HUES64 (cell line): ENCODE results near the gene ZNF462.

Source experiments
- H3K27ac ChIP-seq: 2 replicates; pipeline ENCODE4 v1.7.0; 2013; ENCODE audit warnings: low read depth, low read length, inconsistent platforms
- H3K27me3 ChIP-seq: 2 replicates; pipeline ENCODE4 v1.6.1; 2013; ENCODE audit warnings: mild to moderate bottlenecking, low read length; ENCODE audit not compliant: insufficient read depth
- H3K36me3 ChIP-seq: 2 replicates; pipeline ENCODE4 v1.6.1; 2013; ENCODE audit warnings: mild to moderate bottlenecking, low read length; ENCODE audit not compliant: insufficient read depth
- H3K4me1 ChIP-seq: 2 replicates; pipeline ENCODE4 v1.6.1; 2013; ENCODE audit warnings: mild to moderate bottlenecking, low read length, moderate library complexity; ENCODE audit not compliant: insufficient read depth
- H3K4me3 ChIP-seq: 2 replicates; pipeline ENCODE4 v1.5.1; 2013; ENCODE audit warnings: mild to moderate bottlenecking, low read length, moderate library complexity
- H3K9ac ChIP-seq: 2 replicates; pipeline ENCODE4 v1.6.1; 2013; ENCODE audit warnings: mild to moderate bottlenecking, low read depth, low read length
- H3K9me3 ChIP-seq: 2 replicates; pipeline ENCODE4 v1.6.1; 2013; ENCODE audit warnings: low read depth, low read length; ENCODE audit not compliant: insufficient read depth
- whole genome bisulfite sequencing: fragments of 150-250, 120-280 bp; methylation state at CpG from one replicate; pipeline ENCODE4 v1.1.7; 2013; ENCODE audit warnings: missing lambda C conversion rate; 5-methylcytosine and 5-hydroxymethylcytosine counted together

Gene ZNF462

GRCh38 chr9:106953174-106953573, 90.2 kb downstream of the ZNF462 start:
- Histone ChIP-seq H3K27ac (no peak overlapping the region), H3K27me3 (no peaks in the 10 kb centered on the region), H3K9me3 (no peaks in the 10 kb centered on the region), H3K4me3 (no peak overlapping the region), H3K4me1 (no peaks in the 10 kb centered on the region), H3K9ac (no peak overlapping the region), H3K36me3 (peaks cover 94% of the 10 kb centered on the region)
- WGBS, result 90% methylated on average over 3 of the region's 3 CpGs

- Histone ChIP-seq H3K4me3 (no peak overlapping the region), H3K9ac (no peak overlapping the region), H3K36me3 (peaks cover 94% of the 10 kb centered on the region), H3K4me1 (peaks cover 5% of the 10 kb centered on the region), H3K9me3 (no peaks in the 10 kb centered on the region), H3K27me3 (no peaks in the 10 kb centered on the region), H3K27ac (no peak overlapping the region)
- 87% methylated on average over 1 of the region's 1 CpG for WGBS
These were observed 91.6 kb downstream of the ZNF462 start for GRCh38 chr9:106954558-106954957.

GRCh38 chr9:106954974-106955850, 92.2 kb downstream of the ZNF462 start:
- Histone ChIP-seq H3K4me1 (peaks cover 11% of the 10 kb centered on the region), H3K27ac (no peak overlapping the region), H3K9ac (no peak overlapping the region), H3K36me3 (peaks cover 94% of the 10 kb centered on the region), H3K9me3 (no peaks in the 10 kb centered on the region), H3K27me3 (no peaks in the 10 kb centered on the region), H3K4me3 (no peak overlapping the region)
- 97% methylated on average over 3 of the region's 3 CpGs for WGBS

GRCh38 chr9:106956971-106957370, 94.0 kb downstream of the ZNF462 start:
- Histone ChIP-seq H3K36me3 (peaks cover 97% of the 10 kb centered on the region), H3K27ac (no peak overlapping the region), H3K4me3 (no peak overlapping the region), H3K4me1 (peaks cover 17% of the 10 kb centered on the region), H3K27me3 (no peaks in the 10 kb centered on the region), H3K9ac (no peak overlapping the region), H3K9me3 (no peaks in the 10 kb centered on the region)
- 92% methylated on average over 5 of the region's 5 CpGs for WGBS

DNA sequence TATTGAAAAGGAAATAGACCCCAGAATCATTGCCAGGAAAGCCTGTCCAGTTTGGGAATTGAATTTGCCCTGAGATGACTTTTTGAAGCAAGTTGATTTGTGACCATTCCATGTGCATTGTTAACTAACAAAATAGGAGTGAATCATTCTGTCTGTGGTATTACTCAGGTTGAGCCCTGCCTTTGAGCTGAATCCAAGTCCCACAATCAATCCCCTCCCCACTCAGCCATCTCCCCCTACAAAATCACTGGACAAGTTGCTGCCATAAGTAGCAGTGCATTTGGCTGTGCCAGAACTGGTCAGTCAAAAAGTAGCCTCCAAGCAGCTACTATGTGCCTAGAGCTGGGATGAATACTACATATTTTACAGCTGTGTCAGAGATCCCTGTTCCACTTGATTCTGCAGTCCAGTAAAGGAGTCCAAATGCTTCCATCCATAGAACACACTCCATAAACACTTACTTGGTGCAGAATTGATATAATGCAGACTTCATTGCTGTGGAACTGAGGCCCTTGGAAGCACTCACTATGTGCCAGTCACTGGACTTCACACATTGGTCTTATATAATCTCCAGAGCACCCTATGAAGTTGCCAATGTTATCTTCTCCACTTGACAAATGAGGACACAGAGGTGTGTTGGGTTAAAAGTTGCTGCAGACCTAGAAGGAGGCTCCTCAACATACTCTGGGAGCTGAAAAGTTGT, 96.1 kb downstream of the ZNF462 start:
- Histone ChIP-seq H3K9ac (no peak overlapping the region), H3K4me3 (no peak overlapping the region), H3K36me3 (peaks cover 98% of the 10 kb centered on the region), H3K27me3 (no peaks in the 10 kb centered on the region), H3K9me3 (no peaks in the 10 kb centered on the region), H3K4me1 (peaks cover 17% of the 10 kb centered on the region), H3K27ac (no peak overlapping the region)

GRCh38 chr9:106960258-106960657, 97.3 kb downstream of the ZNF462 start:
- Histone ChIP-seq H3K27me3 (no peaks in the 10 kb centered on the region), H3K9me3 (no peaks in the 10 kb centered on the region), H3K36me3 (peaks cover 98% of the 10 kb centered on the region), H3K4me3 (no peak overlapping the region), H3K27ac (peak overlapping the region; percentile 27; the same call in 1 of the 2 replicates), H3K4me1 (peaks cover 17% of the 10 kb centered on the region), H3K9ac (no peak overlapping the region)
- WGBS, result 84% methylated on average over 5 of the region's 5 CpGs

DNA sequence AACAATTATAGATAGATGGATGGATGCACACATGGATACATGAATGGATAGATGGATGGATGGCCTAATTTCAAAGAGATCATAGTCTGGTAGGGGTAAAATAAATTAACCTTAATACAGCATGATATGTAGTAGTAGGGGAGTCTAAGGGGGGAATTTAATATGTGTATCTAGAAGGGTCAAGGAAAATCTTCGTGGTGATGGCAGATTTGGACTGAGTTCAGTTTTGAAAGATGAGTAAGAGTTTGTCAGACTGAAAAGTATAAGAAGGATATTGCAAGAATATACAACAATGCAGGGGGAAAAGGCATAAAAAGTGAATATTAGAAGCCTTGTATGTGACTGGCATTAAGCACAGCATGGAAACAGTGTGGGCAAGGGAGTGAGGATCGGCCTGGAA, 98.7 kb downstream of the ZNF462 start:
- H3K4me3 ChIP-seq, result no peak overlapping the region
- H3K9ac ChIP-seq, result no peak overlapping the region
- H3K27ac ChIP-seq, result no peak overlapping the region
- WGBS, result 96% methylated on average over 2 of the region's 2 CpGs
- peaks cover 97% of the 10 kb centered on the region for H3K36me3 ChIP-seq
- peaks cover 23% of the 10 kb centered on the region for H3K4me1 ChIP-seq
- no peaks in the 10 kb centered on the region for H3K27me3 ChIP-seq
- no peaks in the 10 kb centered on the region for H3K9me3 ChIP-seq

DNA sequence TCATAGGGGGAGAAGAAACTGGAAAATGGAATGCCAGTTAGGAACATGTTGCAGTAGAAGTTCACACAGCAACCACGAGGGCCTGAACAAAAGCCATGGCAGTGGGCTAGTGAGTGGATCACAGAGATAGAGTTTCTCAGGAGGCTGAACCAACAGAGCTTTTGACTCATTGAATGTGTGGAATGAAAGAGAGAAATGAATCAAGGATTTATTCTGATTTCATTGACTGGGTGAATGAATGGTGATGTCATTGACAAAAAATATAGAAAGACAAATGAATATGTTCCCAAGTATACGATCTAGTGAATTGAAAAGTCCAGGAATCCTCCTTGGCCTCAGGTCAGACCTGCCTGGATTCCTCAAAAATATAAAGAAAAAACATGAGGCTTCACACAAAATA, 99.2 kb downstream of the ZNF462 start:
- no peak overlapping the region for H3K4me3 ChIP-seq
- H3K27ac ChIP-seq, result no peak overlapping the region
- no peaks in the 10 kb centered on the region for H3K27me3 ChIP-seq
- no peak overlapping the region for H3K9ac ChIP-seq
- peaks cover 28% of the 10 kb centered on the region for H3K4me1 ChIP-seq
- no peaks in the 10 kb centered on the region for H3K9me3 ChIP-seq
- peaks cover 97% of the 10 kb centered on the region for H3K36me3 ChIP-seq
- WGBS, result 91% methylated on average over 2 of the region's 2 CpGs

GRCh38 chr9:106962615-106963363, 99.8 kb downstream of the ZNF462 start:
- Histone ChIP-seq H3K27me3 (no peaks in the 10 kb centered on the region), H3K4me1 (peaks cover 35% of the 10 kb centered on the region), H3K36me3 (peaks cover 95% of the 10 kb centered on the region), H3K9me3 (no peaks in the 10 kb centered on the region), H3K4me3 (no peak overlapping the region), H3K27ac (no peak overlapping the region), H3K9ac (no peak overlapping the region)
- 96% methylated on average over 8 of the region's 8 CpGs for WGBS

- Histone ChIP-seq H3K27me3 (no peaks in the 10 kb centered on the region), H3K4me1 (peaks cover 41% of the 10 kb centered on the region), H3K36me3 (peaks cover 93% of the 10 kb centered on the region), H3K9me3 (no peaks in the 10 kb centered on the region), H3K27ac (no peak overlapping the region), H3K4me3 (no peak overlapping the region), H3K9ac (no peak overlapping the region)
- 94% methylated on average over 2 of the region's 3 CpGs for WGBS
These were observed 100.7 kb downstream of the ZNF462 start for GRCh38 chr9:106963684-106964083.

DNA sequence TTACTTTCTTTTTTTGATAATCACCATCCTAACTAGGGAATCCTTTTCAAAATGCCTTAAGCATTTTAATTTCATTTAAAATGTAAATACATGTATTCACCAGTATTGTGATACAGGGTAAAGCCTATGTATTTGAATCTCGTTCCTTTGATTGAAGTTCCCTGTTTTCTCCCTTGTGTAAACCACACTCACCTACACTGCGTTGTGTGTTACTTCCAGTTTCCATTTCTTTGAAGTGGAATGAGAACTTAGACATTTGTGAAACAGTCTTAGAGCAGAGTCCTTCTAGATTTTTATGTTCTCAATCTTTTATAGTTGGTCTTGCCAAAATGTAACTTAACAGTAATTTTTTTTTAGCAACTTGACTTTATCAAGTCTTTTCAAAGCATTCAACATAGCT, 101.4 kb downstream of the ZNF462 start:
- Histone ChIP-seq H3K4me1 (peaks cover 45% of the 10 kb centered on the region), H3K9me3 (no peaks in the 10 kb centered on the region), H3K9ac (no peak overlapping the region), H3K27ac (no peak overlapping the region), H3K27me3 (no peaks in the 10 kb centered on the region), H3K4me3 (no peak overlapping the region), H3K36me3 (peaks cover 89% of the 10 kb centered on the region)
- WGBS, result 94% methylated on average over 2 of the region's 2 CpGs
